C4-2B (cell line): ENCODE measurements around the gene FTMT.
"Not testable (repeated sequence)": the region's sequence is repeated elsewhere in the genome, so short reads cannot be mapped to it uniquely, and the experiment has no call there.

ENCODE experiments used
- H3K27ac ChIP-seq: fragments of 450-650 bp; 2 replicates; pipeline ENCODE4 v1.5.1; 2017
- ZFX ChIP-seq: fragments of 450-650 bp; IDR thresholded peaks from 2 replicates; pipeline ENCODE4 v1.6.1; 2017
- TF ChIP-seq, protein P1 (sequence below): fragments of 450-650 bp; conservative IDR thresholded peaks from 2 replicates; pipeline ENCODE4 v1.5.1; 2017; ENCODE audit warnings: mild to moderate bottlenecking

Gene FTMT

DNA sequence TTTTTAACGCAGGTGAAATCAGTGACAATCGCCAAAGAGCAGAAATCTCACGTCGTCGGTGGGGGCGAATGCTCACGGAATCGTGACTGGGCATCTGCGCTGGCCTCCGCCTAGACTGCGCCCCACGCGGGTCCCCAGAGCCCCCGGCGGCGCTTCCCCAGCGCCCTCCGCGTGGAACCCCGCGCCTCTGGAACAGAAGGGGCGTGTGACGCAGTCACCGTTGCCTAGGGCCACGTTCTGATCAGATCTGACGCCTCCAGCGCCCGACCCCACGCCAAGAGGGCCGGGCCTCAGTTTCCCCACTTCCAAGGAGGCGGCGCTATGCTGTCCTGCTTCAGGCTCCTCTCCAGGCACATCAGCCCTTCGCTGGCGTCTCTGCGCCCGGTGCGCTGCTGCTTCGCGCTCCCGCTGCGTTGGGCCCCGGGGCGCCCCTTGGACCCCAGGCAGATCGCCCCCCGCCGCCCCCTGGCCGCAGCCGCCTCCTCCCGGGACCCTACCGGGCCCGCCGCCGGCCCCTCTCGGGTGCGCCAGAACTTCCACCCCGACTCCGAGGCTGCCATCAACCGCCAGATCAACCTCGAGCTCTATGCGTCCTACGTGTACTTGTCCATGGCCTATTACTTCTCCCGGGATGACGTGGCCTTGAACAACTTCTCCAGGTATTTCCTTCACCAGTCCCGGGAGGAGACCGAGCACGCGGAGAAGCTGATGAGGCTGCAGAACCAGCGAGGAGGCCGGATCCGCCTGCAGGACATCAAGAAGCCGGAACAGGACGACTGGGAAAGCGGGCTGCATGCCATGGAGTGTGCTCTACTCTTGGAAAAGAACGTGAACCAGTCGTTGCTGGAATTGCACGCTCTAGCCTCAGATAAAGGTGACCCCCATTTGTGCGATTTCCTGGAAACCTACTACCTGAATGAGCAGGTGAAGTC, at the start of gene FTMT:
TSS of gene FTMT (plus strand) at position 240 of the 932 bp plus-strand sequence. CDS start at position 322, 82 bp downstream.
- TF ChIP-seq, protein P1, sequence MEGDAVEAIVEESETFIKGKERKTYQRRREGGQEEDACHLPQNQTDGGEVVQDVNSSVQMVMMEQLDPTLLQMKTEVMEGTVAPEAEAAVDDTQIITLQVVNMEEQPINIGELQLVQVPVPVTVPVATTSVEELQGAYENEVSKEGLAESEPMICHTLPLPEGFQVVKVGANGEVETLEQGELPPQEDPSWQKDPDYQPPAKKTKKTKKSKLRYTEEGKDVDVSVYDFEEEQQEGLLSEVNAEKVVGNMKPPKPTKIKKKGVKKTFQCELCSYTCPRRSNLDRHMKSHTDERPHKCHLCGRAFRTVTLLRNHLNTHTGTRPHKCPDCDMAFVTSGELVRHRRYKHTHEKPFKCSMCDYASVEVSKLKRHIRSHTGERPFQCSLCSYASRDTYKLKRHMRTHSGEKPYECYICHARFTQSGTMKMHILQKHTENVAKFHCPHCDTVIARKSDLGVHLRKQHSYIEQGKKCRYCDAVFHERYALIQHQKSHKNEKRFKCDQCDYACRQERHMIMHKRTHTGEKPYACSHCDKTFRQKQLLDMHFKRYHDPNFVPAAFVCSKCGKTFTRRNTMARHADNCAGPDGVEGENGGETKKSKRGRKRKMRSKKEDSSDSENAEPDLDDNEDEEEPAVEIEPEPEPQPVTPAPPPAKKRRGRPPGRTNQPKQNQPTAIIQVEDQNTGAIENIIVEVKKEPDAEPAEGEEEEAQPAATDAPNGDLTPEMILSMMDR: no peak
- TF ChIP-seq ZFX: no peak
- H3K27ac ChIP-seq: no peak within 1 kb of the TSS

DNA sequence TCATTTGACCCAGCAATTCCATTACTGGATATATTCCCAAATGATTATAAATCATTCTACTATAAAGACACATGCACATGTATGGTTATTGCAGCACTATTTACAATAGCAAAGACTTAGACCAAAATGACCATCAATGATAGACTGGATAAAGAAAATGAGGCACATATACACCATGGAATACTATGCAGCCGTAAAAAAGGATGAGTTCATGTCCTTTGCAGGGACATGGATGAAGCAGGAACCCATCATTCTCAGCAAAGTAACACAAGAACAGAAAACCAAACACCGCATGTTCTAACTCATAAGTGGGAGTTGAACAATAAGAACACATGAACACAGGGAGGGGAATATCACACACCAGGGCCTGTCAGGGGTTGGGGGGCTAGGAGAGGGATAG, 46.4 kb upstream of the FTMT start:
- not testable (repeated sequence) for H3K27ac ChIP-seq

DNA sequence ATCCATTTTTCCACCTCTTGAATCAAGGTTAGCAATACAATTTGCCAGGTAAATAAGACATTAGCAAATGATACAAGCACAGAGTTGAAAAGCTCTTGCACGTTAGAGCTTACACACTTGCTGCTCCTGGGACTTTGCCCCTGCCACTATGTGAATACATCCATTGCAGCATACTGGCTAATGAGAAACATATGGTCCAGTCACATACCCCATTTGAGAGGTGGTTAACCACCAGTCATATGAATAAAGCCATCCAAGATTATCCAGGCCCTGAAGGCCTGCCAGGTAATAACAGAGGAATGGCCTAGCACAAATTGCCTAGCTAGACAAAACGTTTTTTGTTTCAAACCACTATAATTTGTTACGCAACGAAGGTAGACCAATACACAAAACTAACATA, 45.8 kb upstream of the FTMT start:
- H3K27ac ChIP-seq: no peak overlapping the region
- TF ChIP-seq, protein P1: no peak
- no peak for TF ChIP-seq ZFX

DNA sequence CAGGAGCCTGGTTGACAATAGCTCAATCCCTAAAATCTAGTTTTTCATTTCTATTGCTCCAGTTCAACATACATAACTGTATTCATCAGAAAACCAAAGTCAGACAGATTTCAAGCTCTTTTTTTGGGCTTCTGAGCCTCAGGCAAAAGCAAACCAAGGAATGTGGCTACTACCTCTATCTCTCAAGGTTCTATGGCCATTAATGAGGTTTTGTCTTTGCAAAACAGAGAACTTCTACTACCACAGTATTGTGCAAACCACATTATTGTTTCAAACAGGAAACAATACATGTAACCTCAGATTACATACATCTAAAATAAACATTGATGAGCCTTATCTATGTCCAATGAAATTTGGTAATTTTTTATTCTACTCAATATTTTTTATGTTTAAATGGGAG, 35.5 kb upstream of the FTMT start:
- TF ChIP-seq ZFX: no peak
- TF ChIP-seq, protein P1: no peak
- no peak overlapping the region for H3K27ac ChIP-seq

DNA sequence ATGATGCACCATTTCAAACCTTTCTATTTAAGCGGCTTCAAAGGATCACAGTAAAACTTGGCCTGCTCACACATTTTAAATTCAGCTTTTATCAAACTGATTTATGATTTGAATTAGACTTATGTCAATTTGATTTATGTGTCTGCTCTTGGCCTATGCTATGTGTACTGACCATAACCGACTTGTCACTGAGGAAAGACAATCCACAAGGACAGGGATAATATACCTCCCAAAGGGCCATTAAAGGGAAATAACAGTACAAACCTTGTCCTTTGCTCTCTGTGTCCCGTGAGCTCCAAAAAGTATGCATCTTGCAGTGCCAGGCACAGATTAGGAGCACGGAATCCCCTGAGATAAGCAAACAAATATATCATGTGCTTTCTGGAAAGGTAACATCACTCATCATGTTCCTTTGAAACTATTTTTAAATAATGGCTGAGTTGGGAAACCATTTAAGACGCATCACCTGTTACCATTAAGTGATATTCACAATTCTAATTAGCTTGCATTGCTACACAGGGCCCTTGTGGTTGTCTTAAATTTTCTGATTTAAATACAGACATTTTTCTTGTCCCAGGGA, 31.9 kb upstream of the FTMT start:
- TF ChIP-seq ZFX: no peak
- TF ChIP-seq, protein P1: no peak
- H3K27ac ChIP-seq: no peak overlapping the region

DNA sequence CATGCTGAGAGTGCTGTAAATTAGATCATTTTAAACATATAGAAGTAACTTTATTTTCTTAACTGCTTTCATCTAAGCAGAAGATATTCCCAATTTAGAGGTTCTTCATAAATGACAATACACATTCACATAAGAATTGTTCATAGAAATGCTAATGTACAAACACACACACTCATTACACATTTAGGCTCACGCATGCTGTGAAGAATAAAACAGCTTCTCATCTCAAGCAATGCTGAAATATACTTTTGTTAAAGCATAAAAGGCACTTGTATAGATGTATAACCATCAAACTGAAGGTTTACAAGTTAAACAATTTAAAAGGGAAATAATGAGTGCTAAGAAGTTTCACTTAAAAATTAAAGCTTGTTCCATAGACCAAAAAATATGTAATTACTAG, 18.1 kb upstream of the FTMT start:
- TF ChIP-seq, protein P1: no peak
- TF ChIP-seq ZFX: no peak
- H3K27ac ChIP-seq: no peak overlapping the region

DNA sequence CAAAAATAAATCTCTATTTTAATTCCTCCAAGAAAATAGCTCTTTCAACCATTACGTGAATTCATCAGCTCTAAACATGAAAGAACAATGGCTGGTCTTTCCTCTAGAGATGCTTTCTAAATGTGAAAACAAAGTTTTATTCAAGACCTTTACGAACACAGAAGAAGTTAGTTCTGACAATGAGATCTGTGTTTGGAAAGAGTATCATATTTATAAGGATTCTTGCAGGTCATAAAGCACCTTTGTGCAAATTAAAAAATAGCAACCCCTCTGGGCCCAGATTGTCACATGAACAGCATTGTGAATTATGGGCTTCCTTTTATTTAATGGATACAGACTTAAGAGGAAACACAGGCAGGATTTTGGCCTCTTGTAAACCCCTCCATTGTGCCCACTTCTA, 17.7 kb upstream of the FTMT start:
- no peak overlapping the region for H3K27ac ChIP-seq
- TF ChIP-seq, protein P1: no peak
- TF ChIP-seq ZFX: no peak
